A549 treated with CORT108297 at 1 μM for 4 hours (cell line): Measurements from ENCODE around the gene RAB26. TPM values are rescaled to one million over a fixed set of nuclear protein-coding genes. Genes with fewer than 3 reads are reported as not detected.

ENCODE experiments used
- total RNA-seq: library from RNA; stranded (reverse); fragments of 200-300 nt; extraction: Qiagen RNA extraction; gene quantifications from 5 replicates; pipeline ENCODE4 v1.2.3, GENCODE V29; 2022

RAB26 gene
- total RNA-seq: 2.4 to 4.6 TPM (median 3.5 TPM) in 5 replicates

DNA sequence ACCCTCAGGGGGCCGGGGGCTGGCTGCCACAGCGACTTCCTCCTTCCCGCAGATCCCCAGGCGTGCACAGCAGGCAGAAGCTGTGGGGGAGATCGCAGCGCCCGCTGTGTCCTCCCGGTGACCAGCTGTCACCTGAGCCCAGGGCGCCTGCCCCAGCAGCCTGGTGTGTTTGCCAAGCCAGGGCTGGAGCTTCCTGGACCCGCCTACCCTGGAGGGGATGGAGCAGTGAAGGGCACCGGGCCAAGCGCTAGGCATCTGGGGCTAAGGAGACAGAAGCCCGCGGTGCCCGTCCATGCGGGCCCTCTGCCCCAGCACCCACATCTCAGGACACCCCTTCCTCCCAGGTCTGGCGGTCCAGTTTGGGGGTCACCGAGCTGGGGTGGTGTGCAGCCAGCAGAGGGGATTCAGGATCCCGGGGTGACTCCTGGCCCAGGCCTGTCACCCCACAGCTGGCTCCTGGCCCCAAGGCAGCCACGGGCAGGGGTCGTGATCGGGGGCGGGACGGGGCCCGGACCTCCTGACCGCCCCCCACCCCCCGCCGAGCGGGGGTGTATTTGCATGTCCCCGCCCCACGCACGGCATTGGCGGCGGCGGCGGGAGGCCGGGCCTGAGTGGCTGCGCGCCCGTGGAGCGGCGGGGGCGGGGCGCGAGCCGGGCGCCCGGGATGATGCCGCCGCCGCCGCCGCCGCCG, at the start of gene RAB26:
TSS of gene RAB26 (plus strand) at position 645 of the 691 bp plus-strand sequence. CDS start 159 bp downstream, outside the sequence.

GRCh38 chr16:2135770-2136490, 12.5 kb upstream of the RAB26 start, which contains the start of gene PKD1:
PKD1 (minus strand) TSS chr16:2135898; CDS start chr16:2135689, 209 bp downstream.

GRCh38 chr16:2155091-2155950, 6.9 kb downstream of the RAB26 start, which contains the start of gene TRAF7:
TRAF7 (plus strand) TSS chr16:2155782; CDS start chr16:2163921, 8,139 bp downstream.

DNA sequence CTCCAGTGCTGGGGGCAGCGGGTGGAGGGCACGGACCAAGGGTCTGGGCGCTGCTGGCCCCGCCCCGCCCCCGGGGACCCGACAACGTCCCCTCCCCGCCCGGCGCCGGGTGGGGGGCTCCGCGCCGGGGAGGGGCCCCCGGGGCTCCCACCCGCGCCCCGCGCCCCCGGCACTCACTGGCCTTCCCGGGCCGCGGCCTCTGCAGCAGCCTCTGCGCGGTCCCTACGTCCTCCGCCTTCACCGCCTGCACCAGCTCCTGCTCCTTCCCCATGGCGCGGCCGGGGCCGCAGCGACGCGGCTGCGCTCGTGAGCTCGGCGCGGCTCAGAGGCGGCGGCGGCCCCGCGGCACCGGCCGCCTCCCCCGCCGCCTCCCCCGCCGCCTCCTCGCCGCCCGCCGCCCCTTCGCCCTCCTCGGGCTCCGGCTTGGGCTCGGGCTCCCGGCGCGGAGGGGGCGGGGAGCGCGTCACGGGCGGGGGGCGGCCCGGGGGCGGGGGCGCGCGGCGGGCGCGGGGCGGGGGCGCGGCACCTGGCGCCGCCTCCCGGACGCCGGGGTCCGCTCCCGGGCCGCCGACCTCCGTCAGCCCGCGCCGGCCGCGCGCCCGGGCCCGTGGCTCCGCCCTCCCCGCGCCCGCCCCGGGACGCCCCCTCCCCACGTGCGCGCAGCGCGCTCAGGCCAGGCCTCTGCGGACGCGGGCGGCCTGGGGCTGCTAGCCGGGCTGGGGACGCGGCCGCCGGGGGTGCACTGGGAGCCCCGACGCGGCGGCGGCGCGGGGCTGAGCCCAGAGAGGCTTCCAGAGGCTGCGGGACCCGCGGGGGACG, 47.9 kb downstream of the RAB26 start, which contains the start of gene CASKIN1:
TSS of gene CASKIN1 (minus strand) at position 444 of the 819 bp plus-strand sequence. CDS start at position 271, 173 bp downstream.

Other genes starting within 250 kb of the RAB26 start
- 1.6 to 3.9 TPM (median 3.0 TPM) in 5 replicates for gene HS3ST6, start 230.2 kb upstream of the RAB26 start, total RNA-seq
- 25.7 to 36.5 TPM (median 34.4 TPM) in 5 replicates for gene MSRB1, start 205.4 kb upstream of the RAB26 start, total RNA-seq
- gene RPL3L, start 193.9 kb upstream of the RAB26 start, total RNA-seq: not detected in 5 replicates
- gene NDUFB10, start 189.1 kb upstream of the RAB26 start, total RNA-seq: 230 to 308 TPM (median 254 TPM) in 5 replicates
- gene RPS2, start 183.8 kb upstream of the RAB26 start, total RNA-seq: 3,823 to 5,639 TPM (median 5,518 TPM) in 5 replicates
- 0.10 TPM in 1 of 5 replicates, not detected in the others for gene RNF151, start 181.8 kb upstream of the RAB26 start, total RNA-seq
- gene TBL3, start 176.6 kb upstream of the RAB26 start, total RNA-seq: 32.8 to 46.2 TPM (median 39.0 TPM) in 5 replicates
- 0.09 to 0.52 TPM (median 0.21 TPM) in 5 replicates for gene NOXO1, start 167.2 kb upstream of the RAB26 start, total RNA-seq
- gene GFER, start 164.4 kb upstream of the RAB26 start, total RNA-seq: 21.3 to 45.6 TPM (median 42.0 TPM) in 5 replicates
- 5.5 to 9.7 TPM (median 8.2 TPM) in 5 replicates for gene SYNGR3, start 158.7 kb upstream of the RAB26 start, total RNA-seq
- 45.4 to 65.2 TPM (median 62.1 TPM) in 5 replicates for gene ZNF598, start 138.8 kb upstream of the RAB26 start, total RNA-seq
- 0.87 to 1.3 TPM (median 1.1 TPM) in 5 replicates for gene NPW, start 128.8 kb upstream of the RAB26 start, total RNA-seq
- gene NHERF2, start 121.7 kb upstream of the RAB26 start, total RNA-seq: 43.6 to 63.6 TPM (median 62.0 TPM) in 5 replicates
- 37.5 to 51.5 TPM (median 47.5 TPM) in 5 replicates for gene NTHL1, start 100.8 kb upstream of the RAB26 start, total RNA-seq
- 26.6 to 43.3 TPM (median 38.2 TPM) in 5 replicates for gene TSC2, start 100.6 kb upstream of the RAB26 start, total RNA-seq
- gene PKD1, start 12.7 kb upstream of the RAB26 start, total RNA-seq: 36.3 to 64.1 TPM (median 59.9 TPM) in 5 replicates
- gene TRAF7, start 7.2 kb downstream of the RAB26 start, total RNA-seq: 40.5 to 59.7 TPM (median 53.3 TPM) in 5 replicates
- gene CASKIN1, start 48.0 kb downstream of the RAB26 start, total RNA-seq: 0.32 to 0.66 TPM (median 0.56 TPM) in 5 replicates
- gene MLST8, start 56.8 kb downstream of the RAB26 start, total RNA-seq: 42.1 to 58.2 TPM (median 51.9 TPM) in 5 replicates
- 4.2 to 6.5 TPM (median 5.7 TPM) in 5 replicates for gene BRICD5, start 62.2 kb downstream of the RAB26 start, total RNA-seq
- 16.3 to 36.4 TPM (median 34.8 TPM) in 5 replicates for gene PGP, start 66.2 kb downstream of the RAB26 start, total RNA-seq
- gene E4F1, start 75.0 kb downstream of the RAB26 start, total RNA-seq: 16.7 to 27.8 TPM (median 26.6 TPM) in 5 replicates
- gene DNASE1L2, start 87.8 kb downstream of the RAB26 start, total RNA-seq: 0.77 to 1.8 TPM (median 1.6 TPM) in 5 replicates
- 47.6 to 92.3 TPM (median 88.7 TPM) in 5 replicates for gene ECI1, start 103.0 kb downstream of the RAB26 start, total RNA-seq
- 250 to 299 TPM (median 265 TPM) in 5 replicates for gene RNPS1, start 119.5 kb downstream of the RAB26 start, total RNA-seq
- 14.0 to 21.1 TPM (median 19.2 TPM) in 5 replicates for gene ABCA3, start 192.1 kb downstream of the RAB26 start, total RNA-seq